ENCODE measurements around the gene FKBP11.

- TF ChIP-seq CTCF (IDR thresholded peaks at IDR 0.05) (no peak), POLR2A (IDR thresholded peaks at IDR 0.05) (no peak), POLR2AphosphoS5 (IDR thresholded peaks at IDR 0.05) (no peak)
Observed at GRCh38 chr12:48968467-48968866, 43.2 kb upstream of the FKBP11 start.

Measured in breast epithelium (tissue), 3 donors.